Endodermal cell (in vitro differentiated cells): ENCODE results near the gene LRRC2. TPM values are rescaled to one million over a fixed set of nuclear protein-coding genes. Genes with fewer than 3 reads are reported as not detected.

ENCODE experiments used
- DNase-seq: peaks from one replicate; pipeline ENCODE4 v3.0.0-alpha.2; 2017
- H3K27ac ChIP-seq: 2 replicates; pipeline ENCODE4 v1.5.1; 2013; ENCODE audit warnings: mild to moderate bottlenecking, low read depth, low read length, moderate library complexity
- H3K27me3 ChIP-seq: 2 replicates; pipeline ENCODE4 v1.6.1; 2013; ENCODE audit warnings: mild to moderate bottlenecking, low read length, moderate library complexity; ENCODE audit not compliant: insufficient read depth, control insufficient read depth, poor library complexity, severe bottlenecking
- H3K36me3 ChIP-seq: 2 replicates; pipeline ENCODE4 v1.7.0; 2013; ENCODE audit warnings: mild to moderate bottlenecking, low read length, moderate library complexity; ENCODE audit not compliant: control insufficient read depth, insufficient read depth
- H3K4me1 ChIP-seq: one replicate; pipeline ENCODE4 v1.7.0; 2013; ENCODE audit warnings: low read length; ENCODE audit not compliant: control insufficient read depth, insufficient read depth
- H3K4me3 ChIP-seq: 2 replicates; pipeline ENCODE4 v1.5.1; 2013; ENCODE audit warnings: mild to moderate bottlenecking, low read length, moderate library complexity
- H3K9ac ChIP-seq: 2 replicates; pipeline ENCODE4 v1.6.1; 2013; ENCODE audit warnings: mild to moderate bottlenecking, low read length, moderate library complexity; ENCODE audit not compliant: poor library complexity, severe bottlenecking; ENCODE audit errors: extremely low read depth
- H3K9me3 ChIP-seq: 2 replicates; pipeline ENCODE4 v1.6.1; 2013; ENCODE audit warnings: mild to moderate bottlenecking, low read length, moderate library complexity; ENCODE audit not compliant: control insufficient read depth
- H3K27ac Mint-ChIP-seq: 2 replicates; pipeline ENCODE4 v1.8.0; 2020; ENCODE audit warnings: mixed read lengths
- H3K27me3 Mint-ChIP-seq: 2 replicates; pipeline ENCODE4 v1.8.0; 2021; ENCODE audit warnings: mild to moderate bottlenecking, mixed read lengths; ENCODE audit not compliant: insufficient read depth
- H3K36me3 Mint-ChIP-seq: 2 replicates; pipeline ENCODE4 v1.8.0; 2020; ENCODE audit warnings: low read depth, mixed read lengths
- H3K4me1 Mint-ChIP-seq: 2 replicates; pipeline ENCODE4 v1.8.0; 2020; ENCODE audit warnings: mixed read lengths
- H3K4me3 Mint-ChIP-seq: 2 replicates; pipeline ENCODE4 v1.8.0; 2020; ENCODE audit warnings: mild to moderate bottlenecking, moderate library complexity, mixed read lengths
- H3K9me3 Mint-ChIP-seq: 2 replicates; pipeline ENCODE4 v1.8.0; 2020; ENCODE audit warnings: mild to moderate bottlenecking, mixed read lengths
- CTCF ChIP-seq: fragments of 200-600 bp; sonication (generic); conservative IDR thresholded peaks from 2 replicates; pipeline ENCODE4 v1.5.0; 2021; ENCODE audit warnings: antibody characterized with exemption, mild to moderate bottlenecking
- WGBS, 2 experiments: methylation state at CpG; one replicate each; pipeline versions ENCODE4 v1.1.5 to v1.1.7; 2013; ENCODE audit warnings: missing lambda C conversion rate in 2 of 2, mixed read lengths in 1 of 2; ENCODE audit not compliant: insufficient coverage in 1 of 2, insufficient read length in 1 of 2; 5-methylcytosine and 5-hydroxymethylcytosine counted together
- total RNA-seq, 2 donors: library from RNA; stranded (reverse); fragmentation: NEBNext Ultra II Directional in 1 of 2; extraction: Animal tissue kit (Norgen Biotek cat#: 25700) in 1 of 2; gene quantifications; 2 replicates in 1 of 2; 3 replicates in 1 of 2; pipeline ENCODE4 v1.2.1, GENCODE V29; 2021

Gene LRRC2
- total RNA-seq, 2 donors from 2014 or later = 8.9 to 10.2 TPM

GRCh38 chr3:46542801-46543201 is 23.3 kb downstream of the LRRC2 start:
- H3K4me1 ChIP-seq = no peaks in the 10 kb centered on the region
- 94 to 96% methylated on average over 5 of the region's 5 CpGs for WGBS, 2 experiments
- peaks cover 29% of the 10 kb centered on the region for H3K4me1 Mint-ChIP-seq
- H3K9ac ChIP-seq = no peak overlapping the region
- peaks cover 2% of the 10 kb centered on the region for H3K9me3 Mint-ChIP-seq
- H3K9me3 ChIP-seq = no peaks in the 10 kb centered on the region
- peak overlapping the region; percentile 79 for H3K27ac Mint-ChIP-seq
- H3K4me3 ChIP-seq = no peak overlapping the region
- DNase-seq = no peak
- peaks cover 51% of the 10 kb centered on the region for H3K36me3 Mint-ChIP-seq
- peaks cover 48% of the 10 kb centered on the region for H3K36me3 ChIP-seq
- no peaks in the 10 kb centered on the region for H3K27me3 Mint-ChIP-seq
- H3K27ac ChIP-seq = no peak overlapping the region
- no peaks in the 10 kb centered on the region for H3K27me3 ChIP-seq
- no peak for TF ChIP-seq CTCF
- no peak overlapping the region for H3K4me3 Mint-ChIP-seq

GRCh38 chr3:46542344-46542743 is 23.8 kb downstream of the LRRC2 start:
- Mint-ChIP-seq H3K27ac (peak overlapping the region; percentile 79), H3K4me1 (peaks cover 29% of the 10 kb centered on the region)
- H3K9ac ChIP-seq = no peak overlapping the region

GRCh38 chr3:46541835-46542234 is 24.3 kb downstream of the LRRC2 start:
- TF ChIP-seq CTCF = no peak
- H3K27me3 ChIP-seq = no peaks in the 10 kb centered on the region
- no peaks in the 10 kb centered on the region for H3K4me1 ChIP-seq
- Mint-ChIP-seq H3K9me3 (no peaks in the 10 kb centered on the region), H3K27me3 (no peaks in the 10 kb centered on the region), H3K4me3 (no peak overlapping the region), H3K4me1 (peaks cover 27% of the 10 kb centered on the region), H3K36me3 (peaks cover 55% of the 10 kb centered on the region), H3K27ac (no peak overlapping the region)
- H3K27ac ChIP-seq = no peak overlapping the region
- no peaks in the 10 kb centered on the region for H3K9me3 ChIP-seq
- H3K4me3 ChIP-seq = no peak overlapping the region
- peaks cover 56% of the 10 kb centered on the region for H3K36me3 ChIP-seq
- H3K9ac ChIP-seq = no peak overlapping the region
- 94 to 100% methylated on average over 1 of the region's 1 CpG for WGBS, 2 experiments
- no peak for DNase-seq

More at GRCh38 chr3:46542344-46542743, 23.8 kb downstream of the LRRC2 start:
- Mint-ChIP-seq H3K27me3 (no peaks in the 10 kb centered on the region), H3K36me3 (peaks cover 52% of the 10 kb centered on the region), H3K9me3 (no peaks in the 10 kb centered on the region), H3K4me3 (no peak overlapping the region)
- H3K4me1 ChIP-seq = no peaks in the 10 kb centered on the region
- no peaks in the 10 kb centered on the region for H3K27me3 ChIP-seq
- WGBS, 2 experiments = 83 to 90% methylated on average over 1 to 2 of the region's 2 CpGs
- H3K27ac ChIP-seq = no peak overlapping the region
- no peak for TF ChIP-seq CTCF
- no peak for DNase-seq
- H3K36me3 ChIP-seq = peaks cover 51% of the 10 kb centered on the region
- H3K4me3 ChIP-seq = no peak overlapping the region
- H3K9me3 ChIP-seq = no peaks in the 10 kb centered on the region
